B cell (primary cell): ENCODE measurements around the gene AMBRA1.

Experiments
- EZH2 ChIP-seq: IDR thresholded peaks from 2 replicates; pipeline ENCODE4 v1.6.1; 2012; ENCODE audit warnings: borderline replicate concordance, low read depth, mild to moderate bottlenecking, moderate library complexity, low read length; ENCODE audit not compliant: insufficient read depth, poor library complexity, severe bottlenecking
- TF ChIP-seq, protein P1 (sequence below): fragments of 200-600 bp; IDR thresholded peaks from one replicate; pipeline ENCODE4 v1.8.0; 2022; ENCODE audit warnings: antibody characterized with exemption, mild to moderate bottlenecking

- TF ChIP-seq, protein P1, sequence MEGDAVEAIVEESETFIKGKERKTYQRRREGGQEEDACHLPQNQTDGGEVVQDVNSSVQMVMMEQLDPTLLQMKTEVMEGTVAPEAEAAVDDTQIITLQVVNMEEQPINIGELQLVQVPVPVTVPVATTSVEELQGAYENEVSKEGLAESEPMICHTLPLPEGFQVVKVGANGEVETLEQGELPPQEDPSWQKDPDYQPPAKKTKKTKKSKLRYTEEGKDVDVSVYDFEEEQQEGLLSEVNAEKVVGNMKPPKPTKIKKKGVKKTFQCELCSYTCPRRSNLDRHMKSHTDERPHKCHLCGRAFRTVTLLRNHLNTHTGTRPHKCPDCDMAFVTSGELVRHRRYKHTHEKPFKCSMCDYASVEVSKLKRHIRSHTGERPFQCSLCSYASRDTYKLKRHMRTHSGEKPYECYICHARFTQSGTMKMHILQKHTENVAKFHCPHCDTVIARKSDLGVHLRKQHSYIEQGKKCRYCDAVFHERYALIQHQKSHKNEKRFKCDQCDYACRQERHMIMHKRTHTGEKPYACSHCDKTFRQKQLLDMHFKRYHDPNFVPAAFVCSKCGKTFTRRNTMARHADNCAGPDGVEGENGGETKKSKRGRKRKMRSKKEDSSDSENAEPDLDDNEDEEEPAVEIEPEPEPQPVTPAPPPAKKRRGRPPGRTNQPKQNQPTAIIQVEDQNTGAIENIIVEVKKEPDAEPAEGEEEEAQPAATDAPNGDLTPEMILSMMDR, result no peak
- no peak for TF ChIP-seq EZH2
These were observed 156.6 kb downstream of the AMBRA1 start for GRCh38 chr11:46437122-46437689.
